ENCODE data around the gene GALNT14. TPM values are rescaled to one million over a fixed set of nuclear protein-coding genes. Genes with fewer than 3 reads are reported as not detected.

GALNT14 gene
- total RNA-seq, 3 donors from 2014 or later = 0.16 to 4.3 (median 4.1) TPM

GRCh38 chr2:30990176-30990575 is 148.1 kb downstream of the GALNT14 start:
- no peak for TF ChIP-seq POLR2A (IDR thresholded peaks at IDR 0.05)
- TF ChIP-seq, protein P1, sequence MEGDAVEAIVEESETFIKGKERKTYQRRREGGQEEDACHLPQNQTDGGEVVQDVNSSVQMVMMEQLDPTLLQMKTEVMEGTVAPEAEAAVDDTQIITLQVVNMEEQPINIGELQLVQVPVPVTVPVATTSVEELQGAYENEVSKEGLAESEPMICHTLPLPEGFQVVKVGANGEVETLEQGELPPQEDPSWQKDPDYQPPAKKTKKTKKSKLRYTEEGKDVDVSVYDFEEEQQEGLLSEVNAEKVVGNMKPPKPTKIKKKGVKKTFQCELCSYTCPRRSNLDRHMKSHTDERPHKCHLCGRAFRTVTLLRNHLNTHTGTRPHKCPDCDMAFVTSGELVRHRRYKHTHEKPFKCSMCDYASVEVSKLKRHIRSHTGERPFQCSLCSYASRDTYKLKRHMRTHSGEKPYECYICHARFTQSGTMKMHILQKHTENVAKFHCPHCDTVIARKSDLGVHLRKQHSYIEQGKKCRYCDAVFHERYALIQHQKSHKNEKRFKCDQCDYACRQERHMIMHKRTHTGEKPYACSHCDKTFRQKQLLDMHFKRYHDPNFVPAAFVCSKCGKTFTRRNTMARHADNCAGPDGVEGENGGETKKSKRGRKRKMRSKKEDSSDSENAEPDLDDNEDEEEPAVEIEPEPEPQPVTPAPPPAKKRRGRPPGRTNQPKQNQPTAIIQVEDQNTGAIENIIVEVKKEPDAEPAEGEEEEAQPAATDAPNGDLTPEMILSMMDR (IDR thresholded peaks at IDR 0.05) = no peak
- no peak for TF ChIP-seq POLR2AphosphoS5 (IDR thresholded peaks at IDR 0.05)
- no peaks in the 10 kb centered on the region for H3K9me3 ChIP-seq
- no peaks in the 10 kb centered on the region for H3K27me3 ChIP-seq
- H3K4me3 ChIP-seq = no peak overlapping the region
- intact Hi-C loops (cut with DNase I; ENCODE audit: low total_unique reads) = no loop called here
- no peaks in the 10 kb centered on the region for H3K36me3 ChIP-seq
- DNase-seq (ENCODE audit: low spot score in 2 of 2) = no peak
- no peak overlapping the region for H3K27ac ChIP-seq
- H3K4me1 ChIP-seq = no peaks in the 10 kb centered on the region

- intact Hi-C loops (cut with DNase I; ENCODE audit: low total_unique reads) = no loop called here
- H3K36me3 ChIP-seq = no peaks in the 10 kb centered on the region
Measured at GRCh38 chr2:30989746-30990145, 148.5 kb downstream of the GALNT14 start.

GRCh38 chr2:30987566-30987965 is 150.7 kb downstream of the GALNT14 start:
- TF ChIP-seq, protein P1 (IDR thresholded peaks at IDR 0.05) = no peak

More at GRCh38 chr2:30989746-30990145, 148.5 kb downstream of the GALNT14 start:
- TF ChIP-seq, protein P1 (IDR thresholded peaks at IDR 0.05) = no peak
- no peak for TF ChIP-seq POLR2AphosphoS5 (IDR thresholded peaks at IDR 0.05)
- H3K27ac ChIP-seq = no peak overlapping the region
- no peaks in the 10 kb centered on the region for H3K27me3 ChIP-seq
- no peak overlapping the region for H3K4me3 ChIP-seq
- DNase-seq (ENCODE audit: low spot score in 2 of 2) = no peak
- no peaks in the 10 kb centered on the region for H3K4me1 ChIP-seq
- H3K9me3 ChIP-seq = no peaks in the 10 kb centered on the region

GRCh38 chr2:30986231-30986580 is 152.0 kb downstream of the GALNT14 start:
- Histone ChIP-seq H3K9me3 (no peaks in the 10 kb centered on the region), H3K36me3 (no peaks in the 10 kb centered on the region), H3K27me3 (no peaks in the 10 kb centered on the region), H3K4me1 (no peaks in the 10 kb centered on the region), H3K27ac (no peak overlapping the region), H3K4me3 (no peak overlapping the region)
- TF ChIP-seq, protein P1 (IDR thresholded peaks at IDR 0.05) = no peak
- TF ChIP-seq POLR2AphosphoS5 (IDR thresholded peaks at IDR 0.05) = no peak
- intact Hi-C loops (cut with DNase I; ENCODE audit: low total_unique reads) = no loop called here
- no peak for DNase-seq (ENCODE audit: low spot score in 2 of 2)

More at GRCh38 chr2:30987566-30987965, 150.7 kb downstream of the GALNT14 start:
- H3K4me1 ChIP-seq = no peaks in the 10 kb centered on the region
- no peaks in the 10 kb centered on the region for H3K27me3 ChIP-seq
- H3K36me3 ChIP-seq = no peaks in the 10 kb centered on the region
- no peaks in the 10 kb centered on the region for H3K9me3 ChIP-seq
- DNase-seq (ENCODE audit: low spot score in 2 of 2) = no peak
- H3K27ac ChIP-seq = no peak overlapping the region
- intact Hi-C loops (cut with DNase I; ENCODE audit: low total_unique reads) = no loop called here
- no peak overlapping the region for H3K4me3 ChIP-seq

- Histone ChIP-seq H3K4me1 (no peaks in the 10 kb centered on the region), H3K9me3 (no peaks in the 10 kb centered on the region), H3K27me3 (no peaks in the 10 kb centered on the region), H3K4me3 (no peak overlapping the region), H3K36me3 (no peaks in the 10 kb centered on the region), H3K27ac (no peak overlapping the region)
- TF ChIP-seq, protein P1 (IDR thresholded peaks at IDR 0.05) = no peak
- TF ChIP-seq POLR2A (IDR thresholded peaks at IDR 0.05) = no peak
- TF ChIP-seq POLR2AphosphoS5 (IDR thresholded peaks at IDR 0.05) = no peak
- intact Hi-C loops (cut with DNase I; ENCODE audit: low total_unique reads) = no loop called here
- no peak for DNase-seq (ENCODE audit: low spot score in 2 of 2)
Measured at GRCh38 chr2:30985493-30986230, 152.6 kb downstream of the GALNT14 start.
